Vagina (tissue), 2 donors: Measurements from ENCODE around the gene INO80D.

Experiments used
- POLR2A ChIP-seq, 2 donors: fragments of 450-650 bp; IDR thresholded peaks; one replicate each; pipeline ENCODE4 v1.6.1; 2017; ENCODE audit warnings: antibody characterized with exemption in 2 of 2, mild to moderate bottlenecking in 2 of 2, moderate library complexity in 2 of 2
- POLR2AphosphoS5 ChIP-seq, 2 donors: sonication (generic); formaldehyde crosslinking; IDR thresholded peaks; one replicate each; pipeline ENCODE4 v1.9.0; 2017; ENCODE audit warnings: antibody characterized with exemption in 2 of 2, mild to moderate bottlenecking in 2 of 2, low read depth in 1 of 2; ENCODE audit not compliant: insufficient read depth in 1 of 2

DNA sequence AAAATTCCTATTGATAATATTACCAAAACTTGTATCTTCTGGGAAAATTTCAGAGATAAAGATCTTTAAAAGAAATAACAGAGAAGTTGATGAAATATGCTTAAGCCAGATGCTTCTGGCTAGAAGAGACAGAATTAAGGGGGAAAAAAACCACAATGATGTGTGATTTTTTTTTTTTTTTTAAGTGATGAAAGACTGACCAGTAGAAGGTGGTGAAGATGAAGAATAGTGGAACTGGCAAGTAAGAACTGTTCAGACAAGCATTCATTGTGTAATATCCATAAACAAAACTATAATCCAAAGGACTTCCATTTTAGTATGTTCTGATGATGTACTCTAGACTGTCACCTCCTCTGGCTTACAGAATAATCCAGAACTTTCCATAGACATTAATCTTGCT, 89.8 kb downstream of the INO80D start:
- no peak for TF ChIP-seq POLR2AphosphoS5 (IDR thresholded peaks at IDR 0.05; ENCODE audit: insufficient read depth in 1 of 2, low read depth in 1 of 2)
- no peak for TF ChIP-seq POLR2A (IDR thresholded peaks at IDR 0.05)
